Peyer's patch (tissue), 4 donors: Measurements from ENCODE around the gene ETF1.

ENCODE experiments used
- POLR2A ChIP-seq, 2 donors: fragments of 450-650 bp; IDR thresholded peaks; one replicate each; pipeline ENCODE4 v1.5.1; 2017; ENCODE audit warnings: antibody characterized with exemption in 2 of 2, mild to moderate bottlenecking in 2 of 2, moderate library complexity in 2 of 2
- TF ChIP-seq, protein P1 (sequence below), 6 experiments: fragments of 450-650 bp in 4 of 6; fragments of 200-600 bp in 2 of 6; sonication (generic) in 1 of 6; IDR thresholded peaks; one replicate each; pipeline ENCODE4 v1.5.1; 2017 to 2019; ENCODE audit warnings: antibody characterized with exemption in 6 of 6, mild to moderate bottlenecking in 3 of 6, moderate library complexity in 1 of 6

DNA sequence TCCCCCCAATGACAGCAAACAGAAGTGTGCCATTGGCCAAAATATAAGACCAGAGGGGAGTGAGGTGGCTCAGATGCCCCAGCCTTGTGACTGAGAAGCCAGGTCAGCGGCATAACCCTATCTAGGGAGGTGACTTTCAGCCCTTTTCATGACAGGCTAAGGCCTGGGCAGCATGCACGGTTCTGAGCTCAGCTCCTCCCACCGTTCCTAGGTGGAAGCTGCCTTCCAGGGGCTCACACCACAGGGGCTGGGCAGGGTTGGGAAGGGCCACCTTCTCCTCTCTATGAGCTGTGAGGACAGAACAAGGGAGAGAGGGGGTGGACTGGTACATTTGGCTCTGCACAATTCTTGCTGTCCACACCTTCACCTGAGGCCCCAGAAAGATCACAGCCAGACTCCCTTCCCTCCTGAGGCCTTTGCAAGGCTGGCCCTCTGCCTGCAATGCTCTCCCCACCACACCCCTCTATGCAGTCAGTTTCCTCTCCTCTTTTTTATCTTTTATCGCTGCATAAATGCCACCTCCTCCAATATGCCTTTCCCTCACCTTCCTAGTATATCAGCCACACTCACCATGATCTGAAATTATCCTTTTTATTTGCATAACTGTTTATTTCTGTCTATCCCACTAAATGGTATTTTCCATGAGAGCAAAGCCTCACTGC lies 82.9 kb downstream of the ETF1 start:
- TF ChIP-seq, protein P1, sequence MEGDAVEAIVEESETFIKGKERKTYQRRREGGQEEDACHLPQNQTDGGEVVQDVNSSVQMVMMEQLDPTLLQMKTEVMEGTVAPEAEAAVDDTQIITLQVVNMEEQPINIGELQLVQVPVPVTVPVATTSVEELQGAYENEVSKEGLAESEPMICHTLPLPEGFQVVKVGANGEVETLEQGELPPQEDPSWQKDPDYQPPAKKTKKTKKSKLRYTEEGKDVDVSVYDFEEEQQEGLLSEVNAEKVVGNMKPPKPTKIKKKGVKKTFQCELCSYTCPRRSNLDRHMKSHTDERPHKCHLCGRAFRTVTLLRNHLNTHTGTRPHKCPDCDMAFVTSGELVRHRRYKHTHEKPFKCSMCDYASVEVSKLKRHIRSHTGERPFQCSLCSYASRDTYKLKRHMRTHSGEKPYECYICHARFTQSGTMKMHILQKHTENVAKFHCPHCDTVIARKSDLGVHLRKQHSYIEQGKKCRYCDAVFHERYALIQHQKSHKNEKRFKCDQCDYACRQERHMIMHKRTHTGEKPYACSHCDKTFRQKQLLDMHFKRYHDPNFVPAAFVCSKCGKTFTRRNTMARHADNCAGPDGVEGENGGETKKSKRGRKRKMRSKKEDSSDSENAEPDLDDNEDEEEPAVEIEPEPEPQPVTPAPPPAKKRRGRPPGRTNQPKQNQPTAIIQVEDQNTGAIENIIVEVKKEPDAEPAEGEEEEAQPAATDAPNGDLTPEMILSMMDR (IDR thresholded peaks at IDR 0.05), result no peak
- TF ChIP-seq POLR2A (IDR thresholded peaks at IDR 0.05), result no peak
